K562 (cell line): ENCODE measurements around the gene MCL1. TPM values are rescaled to one million over a fixed set of nuclear protein-coding genes. Genes with fewer than 3 reads are reported as not detected.

ENCODE experiments used
- HSF4 ChIP-seq: fragments of 250-450 bp; sonication (Bioruptor Pico); IDR thresholded peaks from 2 replicates; pipeline ENCODE4 v2.1.2; 2022; ENCODE audit warnings: mild to moderate bottlenecking, moderate library complexity, borderline replicate concordance
- MCM2 ChIP-seq: fragments of 450-650 bp; IDR thresholded peaks from 2 replicates; pipeline ENCODE4 v1.6.1; 2017; ENCODE audit warnings: low read depth, mild to moderate bottlenecking
- MYNN ChIP-seq, 2 experiments: sonication (generic); formaldehyde crosslinking in 1 of 2; IDR thresholded peaks; 2 replicates each; pipeline versions ENCODE4 v1.5.0 to v1.6.1; 2016 to 2020; ENCODE audit warnings: antibody characterized with exemption in 1 of 2, missing genetic modification reagents in 1 of 2
- NFRKB ChIP-seq: fragments of 450-650 bp; IDR thresholded peaks from 2 replicates; pipeline ENCODE4 v1.6.1; 2016; ENCODE audit warnings: low read depth
- RBM25 ChIP-seq: fragments of 200-400 bp; formaldehyde crosslinking; IDR thresholded peaks from 2 replicates; pipeline ENCODE4 v1.6.1; 2018; ENCODE audit warnings: low read length, low read depth, moderate library complexity; ENCODE audit not compliant: severe bottlenecking
- SLC30A9 ChIP-seq: fragments of 250-450 bp; sonication (Bioruptor Pico); IDR thresholded peaks from 2 replicates; pipeline ENCODE4 v1.8.0; 2022; ENCODE audit warnings: mild to moderate bottlenecking, moderate library complexity
- SP2 ChIP-seq: IDR thresholded peaks from 2 replicates; pipeline ENCODE4 v1.6.1; 2011; ENCODE audit warnings: mild to moderate bottlenecking, low read depth, low read length, moderate library complexity; ENCODE audit not compliant: poor library complexity, severe bottlenecking; ENCODE audit errors: extremely low read depth
- TCFL5 ChIP-seq: fragments of 250-450 bp; sonication (Bioruptor Pico); conservative IDR thresholded peaks from 2 replicates; pipeline ENCODE4 v1.6.1; 2021; ENCODE audit warnings: mild to moderate bottlenecking, moderate library complexity, matching md5 sums
- TOE1 ChIP-seq, 2 experiments: fragments of 450-650 bp in 1 of 2; sonication (generic) in 1 of 2; formaldehyde crosslinking in 1 of 2; IDR thresholded peaks; 2 replicates each; pipeline versions ENCODE4 v1.7.1 to v1.8.0; 2016 to 2022; ENCODE audit warnings: borderline replicate concordance in 2 of 2, mild to moderate bottlenecking in 2 of 2, antibody characterized with exemption in 1 of 2, inconsistent platforms in 1 of 2, low read depth in 1 of 2, missing genetic modification reagents in 1 of 2, moderate library complexity in 1 of 2
- ZNF165 ChIP-seq: fragments of 250-450 bp; sonication (Bioruptor Pico); IDR thresholded peaks from 2 replicates; pipeline ENCODE4 v1.4.0; 2020; ENCODE audit warnings: borderline replicate concordance
- ZNF384 ChIP-seq: IDR thresholded peaks from 2 replicates; pipeline ENCODE4 v1.6.1; 2012; ENCODE audit warnings: low read depth, low read length, improper control_type of control experiment
- ZNF717 ChIP-seq: fragments of 250-450 bp; sonication (Bioruptor Pico); IDR thresholded peaks from 2 replicates; pipeline ENCODE4 v1.5.0; 2021
- ZNF780A ChIP-seq: fragments of 250-450 bp; sonication (Bioruptor Pico); IDR thresholded peaks from 2 replicates; pipeline ENCODE4 v1.5.0; 2021; ENCODE audit warnings: mild to moderate bottlenecking
- polyA plus RNA-seq, 8 experiments: library from polyadenylated mRNA; depleted of rRNA in 4 of 8; stranded (reverse) in 5 of 8; unstranded in 3 of 8; fragments of >200 nt; fragmentation: Nextera tagmentation in 2 of 8; fragmentation: Illumina TruSeq in 1 of 8; extraction: Ambion mirVana in 2 of 8; extraction: Trizol in 1 of 8; gene quantifications; 2 replicates each; pipeline versions ENCODE4 v1.2.1 to v1.2.3, GENCODE V29; 2011 to 2014; ENCODE audit warnings: inconsistent platforms in 1 of 8, missing spikeins in 1 of 8
- total RNA-seq, 7 experiments: library from RNA; depleted of rRNA in 6 of 7; stranded (reverse); fragments of >200 nt in 6 of 7; fragmentation: Illumina TruSeq in 2 of 7; extraction: Trizol in 2 of 7; gene quantifications; 2 replicates each; pipeline versions ENCODE4 v1.2.1 to v1.2.3, GENCODE V29; 2011 to 2021; ENCODE audit warnings: low replicate concordance in 1 of 7
- TF ChIP-seq, protein P1 (sequence below): fragments of 450-650 bp; IDR thresholded peaks from 2 replicates; pipeline ENCODE4 v1.6.1; 2016; ENCODE audit warnings: mild to moderate bottlenecking, moderate library complexity
- TF ChIP-seq, protein P2 (sequence below): sonication (generic); formaldehyde crosslinking; IDR thresholded peaks from 2 replicates; pipeline ENCODE4 v1.8.0; 2022; ENCODE audit warnings: missing genetic modification reagents, mild to moderate bottlenecking, moderate library complexity, borderline replicate concordance

MCL1 gene
- total and polyA plus RNA-seq, 9 of the 15 experiments (the other 6 are each of a cell fraction or from before 2014, with no cell fraction given) = 27.1 to 224 (median 138) TPM

DNA sequence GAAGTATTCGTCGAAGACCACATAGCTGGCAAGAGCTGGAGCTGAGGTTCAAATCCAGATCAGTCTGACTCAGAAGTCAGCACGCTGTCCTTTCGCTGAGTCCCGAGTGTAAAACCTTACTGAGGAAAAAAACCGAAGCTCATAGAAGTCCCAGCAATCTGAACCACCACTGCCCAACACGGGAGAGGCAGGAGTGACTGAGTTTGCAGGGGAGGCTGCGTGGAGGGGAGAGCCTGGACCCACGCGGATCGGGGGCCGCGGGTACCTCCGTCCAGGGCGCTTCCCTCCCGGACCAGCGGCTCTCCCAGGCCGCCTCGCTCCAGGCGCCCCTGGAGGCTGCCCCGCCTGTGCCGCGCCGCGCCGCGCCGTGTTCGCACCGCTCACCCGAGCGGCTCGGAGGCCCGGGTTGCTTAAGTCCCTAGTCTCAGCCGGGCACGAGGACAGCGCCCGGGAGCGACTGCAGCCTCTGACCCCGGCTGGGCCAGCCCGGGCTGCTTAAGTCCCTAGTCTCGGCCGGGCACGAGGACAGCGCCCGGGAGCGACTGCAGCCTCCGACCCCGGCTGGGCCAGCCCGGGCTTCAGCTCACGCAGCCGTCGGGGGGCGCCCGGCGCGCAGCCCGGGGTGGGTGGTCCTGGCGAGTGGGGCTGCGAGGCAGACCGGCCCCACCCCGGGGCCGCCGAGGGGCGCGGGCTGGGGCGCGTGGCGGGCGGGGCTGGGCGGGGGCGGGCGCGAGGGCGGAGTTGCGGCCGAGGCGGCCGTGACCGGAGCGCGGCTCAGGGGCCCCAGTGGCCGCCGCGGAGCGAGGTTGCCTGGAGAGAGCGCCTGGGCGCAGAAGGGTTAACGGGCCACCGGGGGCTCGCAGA is 30.5 kb downstream of the MCL1 start, which contains the start of gene ADAMTSL4 (continued):
- TF ChIP-seq, protein P1, sequence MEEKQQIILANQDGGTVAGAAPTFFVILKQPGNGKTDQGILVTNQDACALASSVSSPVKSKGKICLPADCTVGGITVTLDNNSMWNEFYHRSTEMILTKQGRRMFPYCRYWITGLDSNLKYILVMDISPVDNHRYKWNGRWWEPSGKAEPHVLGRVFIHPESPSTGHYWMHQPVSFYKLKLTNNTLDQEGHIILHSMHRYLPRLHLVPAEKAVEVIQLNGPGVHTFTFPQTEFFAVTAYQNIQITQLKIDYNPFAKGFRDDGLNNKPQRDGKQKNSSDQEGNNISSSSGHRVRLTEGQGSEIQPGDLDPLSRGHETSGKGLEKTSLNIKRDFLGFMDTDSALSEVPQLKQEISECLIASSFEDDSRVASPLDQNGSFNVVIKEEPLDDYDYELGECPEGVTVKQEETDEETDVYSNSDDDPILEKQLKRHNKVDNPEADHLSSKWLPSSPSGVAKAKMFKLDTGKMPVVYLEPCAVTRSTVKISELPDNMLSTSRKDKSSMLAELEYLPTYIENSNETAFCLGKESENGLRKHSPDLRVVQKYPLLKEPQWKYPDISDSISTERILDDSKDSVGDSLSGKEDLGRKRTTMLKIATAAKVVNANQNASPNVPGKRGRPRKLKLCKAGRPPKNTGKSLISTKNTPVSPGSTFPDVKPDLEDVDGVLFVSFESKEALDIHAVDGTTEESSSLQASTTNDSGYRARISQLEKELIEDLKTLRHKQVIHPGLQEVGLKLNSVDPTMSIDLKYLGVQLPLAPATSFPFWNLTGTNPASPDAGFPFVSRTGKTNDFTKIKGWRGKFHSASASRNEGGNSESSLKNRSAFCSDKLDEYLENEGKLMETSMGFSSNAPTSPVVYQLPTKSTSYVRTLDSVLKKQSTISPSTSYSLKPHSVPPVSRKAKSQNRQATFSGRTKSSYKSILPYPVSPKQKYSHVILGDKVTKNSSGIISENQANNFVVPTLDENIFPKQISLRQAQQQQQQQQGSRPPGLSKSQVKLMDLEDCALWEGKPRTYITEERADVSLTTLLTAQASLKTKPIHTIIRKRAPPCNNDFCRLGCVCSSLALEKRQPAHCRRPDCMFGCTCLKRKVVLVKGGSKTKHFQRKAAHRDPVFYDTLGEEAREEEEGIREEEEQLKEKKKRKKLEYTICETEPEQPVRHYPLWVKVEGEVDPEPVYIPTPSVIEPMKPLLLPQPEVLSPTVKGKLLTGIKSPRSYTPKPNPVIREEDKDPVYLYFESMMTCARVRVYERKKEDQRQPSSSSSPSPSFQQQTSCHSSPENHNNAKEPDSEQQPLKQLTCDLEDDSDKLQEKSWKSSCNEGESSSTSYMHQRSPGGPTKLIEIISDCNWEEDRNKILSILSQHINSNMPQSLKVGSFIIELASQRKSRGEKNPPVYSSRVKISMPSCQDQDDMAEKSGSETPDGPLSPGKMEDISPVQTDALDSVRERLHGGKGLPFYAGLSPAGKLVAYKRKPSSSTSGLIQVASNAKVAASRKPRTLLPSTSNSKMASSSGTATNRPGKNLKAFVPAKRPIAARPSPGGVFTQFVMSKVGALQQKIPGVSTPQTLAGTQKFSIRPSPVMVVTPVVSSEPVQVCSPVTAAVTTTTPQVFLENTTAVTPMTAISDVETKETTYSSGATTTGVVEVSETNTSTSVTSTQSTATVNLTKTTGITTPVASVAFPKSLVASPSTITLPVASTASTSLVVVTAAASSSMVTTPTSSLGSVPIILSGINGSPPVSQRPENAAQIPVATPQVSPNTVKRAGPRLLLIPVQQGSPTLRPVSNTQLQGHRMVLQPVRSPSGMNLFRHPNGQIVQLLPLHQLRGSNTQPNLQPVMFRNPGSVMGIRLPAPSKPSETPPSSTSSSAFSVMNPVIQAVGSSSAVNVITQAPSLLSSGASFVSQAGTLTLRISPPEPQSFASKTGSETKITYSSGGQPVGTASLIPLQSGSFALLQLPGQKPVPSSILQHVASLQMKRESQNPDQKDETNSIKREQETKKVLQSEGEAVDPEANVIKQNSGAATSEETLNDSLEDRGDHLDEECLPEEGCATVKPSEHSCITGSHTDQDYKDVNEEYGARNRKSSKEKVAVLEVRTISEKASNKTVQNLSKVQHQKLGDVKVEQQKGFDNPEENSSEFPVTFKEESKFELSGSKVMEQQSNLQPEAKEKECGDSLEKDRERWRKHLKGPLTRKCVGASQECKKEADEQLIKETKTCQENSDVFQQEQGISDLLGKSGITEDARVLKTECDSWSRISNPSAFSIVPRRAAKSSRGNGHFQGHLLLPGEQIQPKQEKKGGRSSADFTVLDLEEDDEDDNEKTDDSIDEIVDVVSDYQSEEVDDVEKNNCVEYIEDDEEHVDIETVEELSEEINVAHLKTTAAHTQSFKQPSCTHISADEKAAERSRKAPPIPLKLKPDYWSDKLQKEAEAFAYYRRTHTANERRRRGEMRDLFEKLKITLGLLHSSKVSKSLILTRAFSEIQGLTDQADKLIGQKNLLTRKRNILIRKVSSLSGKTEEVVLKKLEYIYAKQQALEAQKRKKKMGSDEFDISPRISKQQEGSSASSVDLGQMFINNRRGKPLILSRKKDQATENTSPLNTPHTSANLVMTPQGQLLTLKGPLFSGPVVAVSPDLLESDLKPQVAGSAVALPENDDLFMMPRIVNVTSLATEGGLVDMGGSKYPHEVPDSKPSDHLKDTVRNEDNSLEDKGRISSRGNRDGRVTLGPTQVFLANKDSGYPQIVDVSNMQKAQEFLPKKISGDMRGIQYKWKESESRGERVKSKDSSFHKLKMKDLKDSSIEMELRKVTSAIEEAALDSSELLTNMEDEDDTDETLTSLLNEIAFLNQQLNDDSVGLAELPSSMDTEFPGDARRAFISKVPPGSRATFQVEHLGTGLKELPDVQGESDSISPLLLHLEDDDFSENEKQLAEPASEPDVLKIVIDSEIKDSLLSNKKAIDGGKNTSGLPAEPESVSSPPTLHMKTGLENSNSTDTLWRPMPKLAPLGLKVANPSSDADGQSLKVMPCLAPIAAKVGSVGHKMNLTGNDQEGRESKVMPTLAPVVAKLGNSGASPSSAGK = peak; percentile 72
- no peak for TF ChIP-seq ZNF165
- TF ChIP-seq HSF4 (CRISPR knock-in tag) = no peak
- TF ChIP-seq, protein P2, sequence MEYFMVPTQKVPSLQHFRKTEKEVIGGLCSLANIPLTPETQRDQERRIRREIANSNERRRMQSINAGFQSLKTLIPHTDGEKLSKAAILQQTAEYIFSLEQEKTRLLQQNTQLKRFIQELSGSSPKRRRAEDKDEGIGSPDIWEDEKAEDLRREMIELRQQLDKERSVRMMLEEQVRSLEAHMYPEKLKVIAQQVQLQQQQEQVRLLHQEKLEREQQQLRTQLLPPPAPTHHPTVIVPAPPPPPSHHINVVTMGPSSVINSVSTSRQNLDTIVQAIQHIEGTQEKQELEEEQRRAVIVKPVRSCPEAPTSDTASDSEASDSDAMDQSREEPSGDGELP (CRISPR knock-in tag) = 0 out of 2 replicates have a peak, but pooled peaks have one; percentile 14
- no peak for TF ChIP-seq MYNN (IDR thresholded peaks at IDR 0.05)
- TF ChIP-seq MYNN (CRISPR knock-in tag; IDR thresholded peaks at IDR 0.05) = no peak
- TF ChIP-seq ZNF384 = no peak
- no peak for TF ChIP-seq RBM25
- 0 out of 2 replicates have a peak, but pooled peaks have one; percentile 14 for TF ChIP-seq NFRKB
- TF ChIP-seq SLC30A9 (CRISPR knock-in tag) = no peak
- TF ChIP-seq TCFL5 (CRISPR knock-in tag) = no peak
- no peak for TF ChIP-seq MCM2
- no peak for TF ChIP-seq ZNF780A
- TF ChIP-seq ZNF717 = no peak
- TF ChIP-seq SP2 = no peak
- no peak for TF ChIP-seq TOE1 (IDR thresholded peaks at IDR 0.05; ENCODE audit: borderline replicate concordance)
- TF ChIP-seq TOE1 (CRISPR knock-in tag; IDR thresholded peaks at IDR 0.05; ENCODE audit: borderline replicate concordance, low read depth) = no peak
